ENCODE measurements around the gene FAM234B. TPM values are rescaled to one million over a fixed set of nuclear protein-coding genes. Genes with fewer than 3 reads are reported as not detected.
A peak's percentile ranks its signal among the peaks of the same experiment; 100 is the strongest.

FAM234B gene
- total RNA-seq, 1 donor from 2014 or later, result 9.5 TPM

GRCh38 chr12:13121568-13121967 is 77.4 kb downstream of the FAM234B start:
- Mint-ChIP-seq H3K4me3 (no peak overlapping the region), H3K27ac (no peak overlapping the region), H3K36me3 (no peaks in the 10 kb centered on the region), H3K4me1 (peaks cover 14% of the 10 kb centered on the region), H3K9me3 (peaks cover 5% of the 10 kb centered on the region), H3K27me3 (ENCODE audit: low read depth) (no peaks in the 10 kb centered on the region)
- TF ChIP-seq, protein P1, sequence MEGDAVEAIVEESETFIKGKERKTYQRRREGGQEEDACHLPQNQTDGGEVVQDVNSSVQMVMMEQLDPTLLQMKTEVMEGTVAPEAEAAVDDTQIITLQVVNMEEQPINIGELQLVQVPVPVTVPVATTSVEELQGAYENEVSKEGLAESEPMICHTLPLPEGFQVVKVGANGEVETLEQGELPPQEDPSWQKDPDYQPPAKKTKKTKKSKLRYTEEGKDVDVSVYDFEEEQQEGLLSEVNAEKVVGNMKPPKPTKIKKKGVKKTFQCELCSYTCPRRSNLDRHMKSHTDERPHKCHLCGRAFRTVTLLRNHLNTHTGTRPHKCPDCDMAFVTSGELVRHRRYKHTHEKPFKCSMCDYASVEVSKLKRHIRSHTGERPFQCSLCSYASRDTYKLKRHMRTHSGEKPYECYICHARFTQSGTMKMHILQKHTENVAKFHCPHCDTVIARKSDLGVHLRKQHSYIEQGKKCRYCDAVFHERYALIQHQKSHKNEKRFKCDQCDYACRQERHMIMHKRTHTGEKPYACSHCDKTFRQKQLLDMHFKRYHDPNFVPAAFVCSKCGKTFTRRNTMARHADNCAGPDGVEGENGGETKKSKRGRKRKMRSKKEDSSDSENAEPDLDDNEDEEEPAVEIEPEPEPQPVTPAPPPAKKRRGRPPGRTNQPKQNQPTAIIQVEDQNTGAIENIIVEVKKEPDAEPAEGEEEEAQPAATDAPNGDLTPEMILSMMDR (IDR thresholded peaks at IDR 0.05; ENCODE audit: unreplicated experiment), result no peak
- no peak for DNase-seq (ENCODE audit: low spot score in 2 of 2, unreplicated experiment in 2 of 2)

GRCh38 chr12:13124656-13125505 is 80.7 kb downstream of the FAM234B start:
- peaks cover 5% of the 10 kb centered on the region for H3K9me3 Mint-ChIP-seq
- peaks cover 29% of the 10 kb centered on the region for H3K4me1 Mint-ChIP-seq
- H3K27me3 Mint-ChIP-seq (ENCODE audit: low read depth), result no peaks in the 10 kb centered on the region
- no peak overlapping the region for H3K27ac Mint-ChIP-seq
- H3K36me3 Mint-ChIP-seq, result no peaks in the 10 kb centered on the region
- H3K4me3 Mint-ChIP-seq, result no peak overlapping the region
- TF ChIP-seq, protein P1 (IDR thresholded peaks at IDR 0.05; ENCODE audit: unreplicated experiment), result no peak
- DNase-seq (ENCODE audit: low spot score in 2 of 2, unreplicated experiment in 2 of 2), result no peak

DNA sequence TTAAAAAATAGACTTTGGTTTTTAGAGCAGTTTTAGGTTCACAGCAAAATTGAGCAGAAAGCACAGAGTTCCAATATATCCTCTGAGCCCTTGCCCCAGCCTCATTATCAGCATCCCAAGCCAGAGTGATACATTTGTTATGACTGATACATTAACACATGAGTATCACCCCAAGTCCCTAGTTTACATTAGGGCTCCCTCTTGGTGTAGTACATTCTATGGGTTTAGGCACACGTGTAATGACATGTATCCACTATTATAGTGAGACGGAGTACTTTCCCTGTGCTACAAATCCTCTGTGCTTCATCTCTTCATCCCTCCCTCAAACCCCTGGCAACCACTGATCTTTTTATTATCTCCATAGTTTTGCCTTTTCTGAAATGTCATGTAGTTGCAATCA is 81.8 kb downstream of the FAM234B start:
- Mint-ChIP-seq H3K4me3 (no peak overlapping the region), H3K27ac (no peak overlapping the region), H3K4me1 (peaks cover 39% of the 10 kb centered on the region), H3K9me3 (peaks cover 5% of the 10 kb centered on the region), H3K27me3 (ENCODE audit: low read depth) (no peaks in the 10 kb centered on the region), H3K36me3 (no peaks in the 10 kb centered on the region)
- DNase-seq (ENCODE audit: low spot score in 2 of 2, unreplicated experiment in 2 of 2), result no peak
- TF ChIP-seq, protein P1 (IDR thresholded peaks at IDR 0.05; ENCODE audit: unreplicated experiment), result no peak

DNA sequence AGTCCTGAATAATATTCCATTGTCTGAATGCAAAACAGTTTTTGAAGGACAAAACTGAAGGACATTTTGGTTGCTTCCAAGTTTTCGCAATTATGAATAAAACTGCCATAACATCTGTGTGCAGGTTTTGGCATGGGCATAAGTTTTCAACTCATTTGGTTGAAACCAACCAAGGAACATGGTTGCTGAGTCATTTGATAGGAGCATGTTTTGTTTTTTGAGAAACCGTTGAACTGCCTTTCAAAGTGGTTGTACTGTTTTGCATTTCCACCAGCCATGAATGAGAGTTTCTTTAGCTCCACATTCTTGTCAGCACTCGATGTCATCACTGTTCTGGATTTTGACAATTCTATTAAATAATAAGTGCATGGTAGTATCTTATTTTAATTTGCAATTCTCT is 82.3 kb downstream of the FAM234B start:
- Mint-ChIP-seq H3K27ac (no peak overlapping the region), H3K4me1 (peaks cover 44% of the 10 kb centered on the region)

GRCh38 chr12:13127444-13127843 is 83.3 kb downstream of the FAM234B start:
- H3K27me3 Mint-ChIP-seq (ENCODE audit: low read depth), result no peaks in the 10 kb centered on the region
- no peaks in the 10 kb centered on the region for H3K9me3 Mint-ChIP-seq
- TF ChIP-seq, protein P1 (IDR thresholded peaks at IDR 0.05; ENCODE audit: unreplicated experiment), result no peak
- H3K4me1 Mint-ChIP-seq, result peaks cover 49% of the 10 kb centered on the region
- no peak overlapping the region for H3K4me3 Mint-ChIP-seq
- DNase-seq (ENCODE audit: low spot score in 2 of 2, unreplicated experiment in 2 of 2), result no peak
- H3K27ac Mint-ChIP-seq, result peak overlapping the region; percentile 85
- no peaks in the 10 kb centered on the region for H3K36me3 Mint-ChIP-seq

More for the DNA sequence above, 82.3 kb downstream of the FAM234B start:
- no peak for DNase-seq (ENCODE audit: low spot score in 2 of 2, unreplicated experiment in 2 of 2)
- Mint-ChIP-seq H3K27me3 (ENCODE audit: low read depth) (no peaks in the 10 kb centered on the region), H3K36me3 (no peaks in the 10 kb centered on the region), H3K9me3 (peaks cover 5% of the 10 kb centered on the region), H3K4me3 (no peak overlapping the region)
- TF ChIP-seq, protein P1 (IDR thresholded peaks at IDR 0.05; ENCODE audit: unreplicated experiment), result no peak
